Fibroblast of mammary gland (primary cell): ENCODE data around the gene ITPKB.

Experiments
- DNase-seq: peaks from one replicate; pipeline ENCODE4 v3.0.0-alpha.2; 2010; ENCODE audit warnings: low read depth
- H3K4me3 ChIP-seq: 2 replicates; pipeline ENCODE4 v1.5.1; 2011; ENCODE audit warnings: low read depth, mild to moderate bottlenecking, low read length, moderate library complexity; ENCODE audit not compliant: control insufficient read depth
- TF ChIP-seq, protein P1 (sequence below): conservative IDR thresholded peaks from 2 replicates; pipeline ENCODE4 v1.5.1; 2011; ENCODE audit warnings: low read depth, low read length, inconsistent platforms; ENCODE audit not compliant: control insufficient read depth, insufficient read depth

Gene ITPKB

DNA sequence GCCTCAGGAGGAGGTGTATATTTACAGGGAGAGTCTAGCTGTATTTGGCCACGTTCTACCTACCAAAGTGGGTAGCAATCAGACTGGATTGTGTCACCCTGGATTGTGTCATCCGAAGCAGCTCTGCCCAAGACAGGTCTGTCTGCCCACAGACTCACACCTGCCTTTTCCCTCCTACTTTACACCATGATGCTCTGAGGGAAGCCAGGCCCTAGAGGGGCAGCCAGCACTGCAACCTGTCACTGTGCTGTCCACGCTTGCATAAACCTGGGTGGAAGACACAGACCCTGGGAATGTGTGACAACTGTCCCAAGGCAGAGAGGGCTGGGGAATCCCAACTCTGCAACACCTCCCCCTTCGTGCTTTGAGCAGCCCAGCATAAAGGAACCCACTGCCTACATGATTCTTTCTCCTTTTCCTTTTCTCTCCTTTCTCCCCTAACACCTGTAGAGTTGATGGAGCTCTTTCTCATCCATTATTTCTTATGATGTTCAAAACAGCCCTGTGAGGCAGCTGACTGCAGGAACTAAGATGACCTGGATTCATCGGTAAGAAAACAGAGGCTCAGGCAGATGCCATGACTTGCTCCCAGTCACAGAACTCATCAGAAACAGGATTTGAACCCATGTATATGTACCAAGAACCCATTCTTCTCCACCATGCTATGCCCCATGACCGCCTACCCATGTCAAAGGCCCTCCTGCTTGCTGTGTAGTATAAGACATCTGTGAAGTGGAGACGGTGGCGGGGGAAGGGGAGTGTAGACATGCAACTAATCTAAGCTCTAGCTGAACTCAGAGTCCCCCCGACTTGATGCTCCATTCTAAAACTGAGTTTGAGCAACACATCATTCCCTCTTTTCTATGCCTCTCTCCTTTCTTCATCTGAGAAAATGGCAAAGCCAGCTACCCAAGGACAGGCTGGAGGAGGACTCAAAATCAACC lies 55.9 kb downstream of the ITPKB start:
- DNase-seq, result no peak
- TF ChIP-seq, protein P1, sequence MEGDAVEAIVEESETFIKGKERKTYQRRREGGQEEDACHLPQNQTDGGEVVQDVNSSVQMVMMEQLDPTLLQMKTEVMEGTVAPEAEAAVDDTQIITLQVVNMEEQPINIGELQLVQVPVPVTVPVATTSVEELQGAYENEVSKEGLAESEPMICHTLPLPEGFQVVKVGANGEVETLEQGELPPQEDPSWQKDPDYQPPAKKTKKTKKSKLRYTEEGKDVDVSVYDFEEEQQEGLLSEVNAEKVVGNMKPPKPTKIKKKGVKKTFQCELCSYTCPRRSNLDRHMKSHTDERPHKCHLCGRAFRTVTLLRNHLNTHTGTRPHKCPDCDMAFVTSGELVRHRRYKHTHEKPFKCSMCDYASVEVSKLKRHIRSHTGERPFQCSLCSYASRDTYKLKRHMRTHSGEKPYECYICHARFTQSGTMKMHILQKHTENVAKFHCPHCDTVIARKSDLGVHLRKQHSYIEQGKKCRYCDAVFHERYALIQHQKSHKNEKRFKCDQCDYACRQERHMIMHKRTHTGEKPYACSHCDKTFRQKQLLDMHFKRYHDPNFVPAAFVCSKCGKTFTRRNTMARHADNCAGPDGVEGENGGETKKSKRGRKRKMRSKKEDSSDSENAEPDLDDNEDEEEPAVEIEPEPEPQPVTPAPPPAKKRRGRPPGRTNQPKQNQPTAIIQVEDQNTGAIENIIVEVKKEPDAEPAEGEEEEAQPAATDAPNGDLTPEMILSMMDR, result no peak
- no peak overlapping the region for H3K4me3 ChIP-seq

DNA sequence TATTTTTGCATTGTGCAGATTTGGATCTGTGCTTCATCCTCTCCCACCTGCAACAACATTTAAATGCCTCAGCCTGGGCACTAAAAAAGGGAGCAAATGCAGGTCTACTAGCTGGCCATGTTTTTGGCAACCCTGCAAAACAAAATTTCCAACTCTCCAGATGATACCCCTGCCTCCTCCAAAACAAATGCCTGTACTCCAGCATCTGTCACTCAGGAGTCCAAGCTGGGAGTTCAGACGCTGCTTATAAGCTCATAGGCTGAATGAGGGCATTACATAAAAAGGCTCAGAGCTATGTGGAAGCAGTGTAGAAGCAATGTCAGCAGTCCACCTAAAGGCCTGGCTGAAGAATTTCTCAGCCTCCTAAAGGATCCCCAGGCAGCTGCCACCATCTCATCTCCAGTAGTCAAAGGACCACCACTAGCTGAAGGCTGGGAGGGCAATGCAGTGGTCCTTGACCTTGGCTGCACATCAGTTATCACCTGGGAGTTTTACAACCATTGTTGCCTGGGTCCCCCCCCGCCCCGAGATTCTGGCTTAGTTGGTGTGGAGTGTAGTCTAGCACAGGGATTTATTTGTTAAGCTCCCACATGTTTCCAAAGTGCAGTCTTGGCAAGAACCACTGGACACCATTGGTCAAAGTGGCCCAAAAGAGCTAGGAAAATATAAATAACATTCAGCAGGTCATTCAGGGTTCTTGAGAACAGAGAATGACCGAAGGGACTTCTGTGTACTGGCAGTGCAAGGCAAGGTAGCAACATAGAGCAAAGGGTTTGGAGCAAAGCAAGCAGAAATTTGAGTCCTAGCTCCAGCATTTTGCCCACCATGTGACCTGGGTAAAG lies 57.2 kb downstream of the ITPKB start:
- no peak for DNase-seq
- H3K4me3 ChIP-seq, result no peak overlapping the region
- TF ChIP-seq, protein P1, result no peak

DNA sequence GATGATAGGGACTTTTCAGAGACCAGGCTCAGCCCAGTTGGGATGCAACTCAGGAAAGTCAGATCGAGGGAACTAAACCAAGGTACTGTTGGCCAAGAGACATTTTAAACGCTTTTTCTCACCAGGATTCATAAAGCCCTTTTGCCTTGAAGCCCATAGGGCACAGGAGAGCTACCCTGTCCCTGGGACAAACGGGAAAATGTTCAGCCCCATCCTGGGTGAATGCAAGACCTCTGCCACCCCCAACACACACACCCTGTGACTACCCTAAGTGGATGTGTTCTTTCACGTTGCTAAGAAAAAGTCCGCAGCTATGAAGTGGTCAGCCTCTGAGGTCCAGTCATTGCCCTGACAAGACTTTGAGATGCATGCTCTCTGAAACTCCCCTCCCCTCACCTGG lies 58.4 kb downstream of the ITPKB start:
- no peak for DNase-seq
- TF ChIP-seq, protein P1, result no peak

DNA sequence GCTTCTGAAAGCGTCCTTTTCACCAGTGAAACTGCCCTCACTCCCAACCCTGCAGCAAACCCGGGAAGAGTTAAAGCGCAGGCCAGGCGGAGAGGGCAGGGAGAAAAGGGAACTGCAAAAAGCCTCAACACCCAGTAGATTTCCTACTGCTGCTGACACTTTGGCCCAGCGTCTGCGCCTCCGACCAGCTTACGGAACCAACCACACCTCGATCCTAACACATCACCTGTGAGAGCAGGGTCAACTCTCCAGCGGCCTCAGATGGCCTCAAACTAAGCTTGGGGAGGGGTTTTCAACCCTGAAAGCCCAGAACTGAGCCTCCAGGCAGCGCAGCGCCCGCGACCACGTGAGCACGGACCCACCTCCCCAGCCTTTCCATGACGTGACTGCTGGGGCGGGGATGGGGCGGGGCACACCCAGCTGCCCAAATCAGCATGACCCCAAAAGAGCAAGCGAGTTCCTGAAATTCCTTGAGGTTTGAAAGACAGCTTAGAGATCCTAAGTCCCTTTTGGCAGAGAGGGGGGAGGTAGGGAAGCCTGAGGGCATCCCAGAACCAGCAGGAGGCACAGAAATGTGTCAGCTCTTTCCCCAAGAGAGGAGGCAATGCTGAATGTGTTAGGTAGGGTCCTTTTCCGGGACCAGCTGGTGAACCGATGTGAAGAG lies 59.1 kb downstream of the ITPKB start:
- TF ChIP-seq, protein P1, result no peak
- peak; percentile 60 for DNase-seq
- peak overlapping the region; percentile 48 for H3K4me3 ChIP-seq

More for the DNA sequence above, 58.4 kb downstream of the ITPKB start:
- H3K4me3 ChIP-seq, result no peak overlapping the region

DNA sequence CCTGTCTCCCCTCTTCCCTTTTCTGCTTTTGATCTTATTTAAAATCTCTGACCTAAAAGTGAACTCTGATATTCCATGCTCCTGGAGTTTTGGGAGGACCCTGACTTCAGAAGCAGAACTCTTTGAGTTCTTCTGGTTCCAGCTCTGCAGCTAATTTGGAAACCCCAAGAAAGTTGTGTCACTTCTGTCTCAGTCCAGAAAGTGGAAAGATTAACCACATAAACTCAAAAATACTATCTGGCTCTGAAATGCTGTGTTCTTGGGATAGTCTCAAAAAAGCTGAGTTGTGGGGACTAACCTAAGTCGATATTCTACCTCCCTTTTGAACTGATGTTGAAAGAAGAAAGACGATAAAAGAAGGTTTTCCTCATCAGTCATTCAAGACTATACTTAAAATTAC lies 59.8 kb downstream of the ITPKB start:
- DNase-seq, result no peak
- TF ChIP-seq, protein P1, result no peak
- H3K4me3 ChIP-seq, result no peak overlapping the region

DNA sequence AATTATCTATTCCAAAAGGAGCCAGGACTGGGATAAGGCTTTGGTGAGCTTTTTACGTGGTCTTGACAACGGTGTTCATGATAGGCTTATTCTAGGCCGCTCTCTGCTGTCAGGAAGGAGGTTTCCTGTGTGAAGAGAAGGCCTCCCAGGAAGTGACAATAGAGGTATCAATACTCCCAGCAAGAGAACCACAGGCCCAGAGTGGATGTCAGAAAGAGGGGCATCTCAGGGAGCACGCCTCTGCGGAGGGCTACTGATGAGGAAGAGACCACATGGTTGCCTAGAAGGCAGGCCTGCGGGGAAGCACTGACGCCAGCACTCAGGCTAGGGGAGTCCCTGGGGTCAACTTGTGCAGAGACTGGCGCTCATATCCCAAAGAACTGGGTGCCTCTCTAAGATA lies 60.4 kb downstream of the ITPKB start:
- TF ChIP-seq, protein P1, result no peak
- no peak for DNase-seq
- H3K4me3 ChIP-seq, result no peak overlapping the region
